CD4-positive, alpha-beta T cell treated with Interleukin-17A for 1 hour (primary cell): ENCODE results near the gene GOLGA6L2.
"Not testable (repeated sequence)": the region's sequence is repeated elsewhere in the genome, so short reads cannot be mapped to it uniquely, and the experiment has no call there.

Experiments
- DNase-seq: peaks from one replicate; pipeline ENCODE4 v3.0.0-alpha.2; 2020

GOLGA6L2 gene

GRCh38 chr15:23424111-23424904 is 22.7 kb downstream of the GOLGA6L2 start:
- no peak for DNase-seq

- DNase-seq = no peak
Measured at GRCh38 chr15:23422946-23423708, 23.9 kb downstream of the GOLGA6L2 start.

- no peak for DNase-seq
Measured at GRCh38 chr15:23422099-23422945, 24.7 kb downstream of the GOLGA6L2 start.

GRCh38 chr15:23420806-23421575 is 26.1 kb downstream of the GOLGA6L2 start:
- no peak for DNase-seq

GRCh38 chr15:23416349-23417276 is 30.4 kb downstream of the GOLGA6L2 start:
- no peak for DNase-seq

GRCh38 chr15:23415866-23416265 is 31.2 kb downstream of the GOLGA6L2 start:
- DNase-seq = not testable (repeated sequence)

GRCh38 chr15:23415321-23415865 is 31.6 kb downstream of the GOLGA6L2 start:
- no peak for DNase-seq

- not testable (repeated sequence) for DNase-seq
Measured at GRCh38 chr15:23412881-23413600, 34.0 kb downstream of the GOLGA6L2 start.

- no peak for DNase-seq
Measured at GRCh38 chr15:23411841-23412240, 35.2 kb downstream of the GOLGA6L2 start.

- DNase-seq = no peak
Measured at GRCh38 chr15:23403550-23403949, 43.5 kb downstream of the GOLGA6L2 start.

- DNase-seq = no peak
Measured at GRCh38 chr15:23402544-23402943, 44.5 kb downstream of the GOLGA6L2 start.

GRCh38 chr15:23402140-23402539 is 44.9 kb downstream of the GOLGA6L2 start:
- DNase-seq = no peak

GRCh38 chr15:23401627-23402026 is 45.4 kb downstream of the GOLGA6L2 start:
- no peak for DNase-seq

GRCh38 chr15:23399207-23399606 is 47.8 kb downstream of the GOLGA6L2 start:
- not testable (repeated sequence) for DNase-seq

GRCh38 chr15:23398357-23398756 is 48.7 kb downstream of the GOLGA6L2 start:
- not testable (repeated sequence) for DNase-seq

GRCh38 chr15:23397779-23398178 is 49.3 kb downstream of the GOLGA6L2 start:
- DNase-seq = no peak

- DNase-seq = no peak
Measured at GRCh38 chr15:23395832-23396231, 51.2 kb downstream of the GOLGA6L2 start.

- DNase-seq = no peak
Measured at GRCh38 chr15:23395030-23395692, 51.9 kb downstream of the GOLGA6L2 start.
